GM11168 (cell line): ENCODE results near the gene TMED8.

Experiments
- in situ Hi-C: fragments of 300-500 bp; cut with MboI; formaldehyde crosslinking; loops from one replicate; pipeline ENCODE4 v1.12.0; 2022; ENCODE audit warnings: low sequenced_read_pairs; ENCODE audit not compliant: unreplicated experiment

The TMED8 gene

DNA sequence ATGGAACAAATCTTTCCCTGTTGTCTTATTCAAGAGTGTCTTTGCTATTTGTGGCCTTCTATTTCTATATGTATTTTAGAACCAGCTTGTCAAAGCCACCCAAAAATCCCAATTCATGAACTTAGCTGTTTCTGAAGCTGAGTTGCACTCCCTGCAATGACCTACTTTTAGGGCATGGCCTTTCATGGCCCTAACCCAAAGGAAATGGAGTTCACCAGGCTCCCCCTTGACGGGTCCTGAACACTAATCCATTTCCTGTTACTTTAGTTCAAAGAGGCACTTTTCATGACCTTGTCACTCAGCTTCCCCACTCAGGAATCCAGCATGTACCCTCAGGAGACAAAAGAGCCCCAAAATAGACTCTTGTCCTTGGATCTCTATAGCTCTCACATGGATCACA is 7.6 kb downstream of the TMED8 start:
- in situ Hi-C loops, result no loop called here

DNA sequence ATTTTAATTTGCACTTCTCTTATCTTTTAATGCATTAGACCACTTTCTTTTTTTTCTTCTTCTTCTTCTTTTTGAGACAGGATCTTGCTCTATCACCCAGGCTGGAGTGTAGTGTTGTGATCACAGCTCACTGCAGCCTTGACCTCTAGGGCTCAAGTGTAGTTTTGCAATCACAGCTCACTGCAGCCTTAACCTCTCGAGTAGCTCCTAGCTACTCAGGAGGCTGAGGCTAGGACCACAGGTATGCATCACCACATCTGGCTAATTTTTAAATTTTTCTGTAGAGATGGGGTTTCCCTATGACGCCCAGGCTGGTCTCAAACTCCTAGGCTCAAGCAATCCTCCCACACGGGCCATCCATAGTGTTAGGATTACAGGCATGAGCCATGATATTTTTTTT is 12.7 kb downstream of the TMED8 start:
- in situ Hi-C loops, result no loop called here

DNA sequence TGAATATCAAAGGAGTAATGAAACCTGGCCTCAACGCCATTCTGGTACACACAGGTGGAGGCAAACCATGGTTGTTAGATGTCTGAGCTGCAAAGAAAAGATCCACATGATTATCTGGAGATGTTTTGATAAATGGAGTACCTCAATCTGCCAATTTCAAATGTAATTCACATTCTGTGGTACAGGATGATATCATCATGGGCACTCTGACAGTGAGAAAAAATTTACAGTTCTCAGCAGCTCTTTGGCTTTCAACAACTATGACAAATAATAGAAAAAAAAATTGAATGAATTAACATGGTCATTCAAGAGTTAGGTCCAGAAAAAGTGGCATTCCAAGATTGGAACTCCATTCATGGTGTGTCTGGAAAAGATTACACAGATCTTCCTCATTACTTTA is 17.3 kb downstream of the TMED8 start:
- in situ Hi-C loops, result no loop called here

DNA sequence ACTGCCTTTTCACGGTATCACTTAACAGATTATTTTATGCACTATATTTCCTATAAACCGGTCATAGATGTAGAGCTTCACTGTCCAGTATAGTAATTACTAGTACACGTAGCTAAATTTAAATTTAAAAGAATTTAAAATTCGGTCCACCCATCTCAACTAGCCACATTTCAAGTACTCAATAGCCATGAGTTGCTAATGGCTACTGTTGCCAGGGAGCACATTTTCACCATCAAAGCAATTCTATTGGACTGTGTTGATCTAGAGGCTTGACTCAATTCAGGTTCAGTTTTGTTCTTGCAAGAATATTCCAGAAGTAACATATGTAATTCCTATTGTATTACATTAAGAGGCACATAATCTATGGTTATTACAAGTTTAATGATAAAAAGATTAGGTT is 20.0 kb downstream of the TMED8 start:
- in situ Hi-C loops, result no loop called here

DNA sequence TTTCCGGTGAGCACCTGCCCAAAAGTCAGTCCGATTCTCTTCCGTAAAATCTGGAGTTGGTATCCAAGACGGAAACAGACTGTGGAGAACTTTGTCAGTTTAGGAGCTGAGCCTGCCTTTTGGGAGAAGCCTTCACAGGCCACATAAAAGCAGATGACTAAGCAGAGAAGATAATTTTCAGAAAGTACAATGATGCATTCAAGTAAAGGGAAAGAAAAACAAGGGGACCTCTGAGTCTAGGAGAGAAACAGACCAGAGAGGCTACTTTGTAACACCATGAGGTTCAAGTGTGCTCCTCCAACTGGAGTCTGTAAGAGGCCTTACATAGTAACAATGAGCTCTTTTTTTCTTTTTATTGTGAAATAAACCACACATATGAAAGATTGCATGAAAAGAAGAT is 21.1 kb downstream of the TMED8 start:
- in situ Hi-C loops, result no loop called here

DNA sequence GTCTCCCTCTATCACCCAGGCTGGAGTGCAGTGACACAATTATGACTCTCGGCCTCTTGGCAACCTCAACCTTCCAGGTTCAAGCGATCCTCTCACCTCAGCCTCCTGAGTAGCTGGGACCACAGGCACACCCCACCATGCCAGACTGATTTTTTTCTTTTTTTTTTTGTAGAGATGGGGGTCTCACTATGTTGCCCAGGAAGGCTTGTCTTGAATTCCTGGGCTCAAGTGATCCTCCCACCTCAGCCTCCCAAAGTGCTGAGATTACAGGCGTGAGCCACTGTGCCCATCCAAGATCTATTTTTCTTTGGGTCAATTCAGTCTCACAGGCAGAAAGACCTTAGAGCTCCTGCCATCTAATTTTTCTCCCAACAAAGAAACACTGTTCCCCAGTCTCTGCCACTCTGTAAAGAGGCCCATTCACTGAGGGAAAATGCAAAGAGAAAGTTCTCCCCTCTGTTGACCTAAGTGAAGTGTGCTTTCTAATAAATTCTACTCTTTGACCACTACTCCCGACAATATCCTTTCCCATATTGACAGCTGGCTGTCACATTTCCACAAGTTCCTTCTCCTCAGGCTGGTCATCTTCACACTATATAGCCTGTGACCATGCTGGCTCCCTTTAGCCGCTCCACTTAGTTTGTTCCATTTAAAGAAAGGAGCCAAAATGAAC is 23.3 kb downstream of the TMED8 start:
- in situ Hi-C loops, result no loop called here

DNA sequence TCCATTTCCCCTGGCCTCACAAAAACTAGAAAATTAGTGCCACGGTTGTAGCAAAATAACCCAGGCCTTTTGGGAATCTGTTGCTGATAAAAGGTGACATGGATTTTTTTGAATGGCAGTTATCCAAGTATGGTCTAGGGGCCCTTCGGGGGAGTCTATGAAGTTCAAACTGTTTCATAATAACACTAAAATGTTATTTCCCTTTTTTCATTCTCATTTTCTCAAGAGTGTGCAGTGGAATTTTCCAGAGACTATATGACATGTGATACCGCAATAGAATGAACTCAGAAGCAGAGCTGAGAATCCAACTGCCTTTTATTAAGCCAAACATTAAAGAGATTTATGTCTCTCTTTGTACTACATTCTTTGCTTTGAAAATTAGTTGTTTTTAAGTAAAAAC is 29.1 kb downstream of the TMED8 start:
- in situ Hi-C loops, result no loop called here

DNA sequence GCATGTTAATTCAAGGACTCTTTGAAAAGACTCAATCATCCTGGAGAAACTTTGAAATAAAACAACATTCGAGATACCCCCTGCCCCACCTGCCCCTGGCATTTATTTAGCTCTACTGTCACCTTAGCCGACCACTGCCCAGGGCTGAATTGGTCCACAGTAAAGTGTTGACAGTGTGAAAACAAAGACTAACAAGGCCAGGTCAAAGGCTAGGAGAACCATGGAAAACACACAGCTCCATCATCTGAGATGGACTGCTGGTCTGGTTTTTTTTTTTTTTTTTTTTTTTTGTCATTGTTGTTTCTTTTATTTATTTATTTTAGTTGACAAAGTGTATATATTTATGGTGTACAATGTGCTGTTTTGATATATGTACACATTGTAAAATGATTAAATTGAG is 30.4 kb downstream of the TMED8 start:
- in situ Hi-C loops, result no loop called here

DNA sequence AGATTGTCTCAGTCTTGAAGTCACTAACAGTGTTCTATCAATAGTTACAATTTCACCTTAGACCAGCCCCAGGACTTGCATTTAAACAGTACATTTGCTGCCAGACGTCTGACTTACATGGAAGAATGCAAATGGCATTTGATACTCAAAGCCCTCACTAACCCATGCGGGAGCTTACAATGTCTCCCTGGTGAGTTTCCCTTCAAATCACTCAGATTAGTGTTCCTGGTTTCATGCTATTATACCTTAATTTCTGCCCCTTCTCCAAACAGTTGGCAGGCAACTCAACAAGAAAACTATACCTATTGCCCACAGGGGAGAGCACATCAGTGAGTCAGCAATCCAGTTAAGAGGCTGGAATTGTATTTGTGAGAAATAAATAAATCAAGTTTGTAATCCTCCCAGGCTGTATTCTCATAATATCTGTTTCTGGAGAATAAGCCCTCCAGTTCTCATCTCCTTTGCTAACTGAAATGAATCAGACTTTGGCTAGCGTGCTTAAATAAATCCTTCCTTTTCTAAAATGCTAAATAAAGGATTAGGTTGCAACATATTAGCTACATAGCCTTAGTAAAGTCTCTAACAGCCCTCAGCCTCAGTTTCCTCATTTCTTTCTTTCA is 32.4 kb downstream of the TMED8 start:
- in situ Hi-C loops, result no loop called here

DNA sequence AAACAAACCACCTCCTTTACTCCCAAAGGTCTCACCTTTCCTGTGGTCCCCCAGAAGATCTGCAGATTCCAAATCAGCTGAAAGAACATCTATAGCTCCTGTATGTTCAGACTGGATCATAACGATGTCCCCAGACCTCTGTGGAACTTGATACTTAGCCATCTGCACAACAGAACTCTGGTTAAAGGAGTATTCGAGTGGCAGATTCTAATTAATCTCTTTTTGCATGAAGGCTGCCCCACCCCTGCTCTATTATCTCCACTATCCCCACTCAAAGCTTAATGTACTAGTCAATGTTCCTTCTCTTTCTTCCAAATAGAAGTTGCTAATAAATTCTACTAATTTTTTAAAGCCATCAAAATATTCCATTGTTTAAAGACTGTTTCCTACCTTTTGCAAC is 33.2 kb downstream of the TMED8 start:
- in situ Hi-C loops, result no loop called here

DNA sequence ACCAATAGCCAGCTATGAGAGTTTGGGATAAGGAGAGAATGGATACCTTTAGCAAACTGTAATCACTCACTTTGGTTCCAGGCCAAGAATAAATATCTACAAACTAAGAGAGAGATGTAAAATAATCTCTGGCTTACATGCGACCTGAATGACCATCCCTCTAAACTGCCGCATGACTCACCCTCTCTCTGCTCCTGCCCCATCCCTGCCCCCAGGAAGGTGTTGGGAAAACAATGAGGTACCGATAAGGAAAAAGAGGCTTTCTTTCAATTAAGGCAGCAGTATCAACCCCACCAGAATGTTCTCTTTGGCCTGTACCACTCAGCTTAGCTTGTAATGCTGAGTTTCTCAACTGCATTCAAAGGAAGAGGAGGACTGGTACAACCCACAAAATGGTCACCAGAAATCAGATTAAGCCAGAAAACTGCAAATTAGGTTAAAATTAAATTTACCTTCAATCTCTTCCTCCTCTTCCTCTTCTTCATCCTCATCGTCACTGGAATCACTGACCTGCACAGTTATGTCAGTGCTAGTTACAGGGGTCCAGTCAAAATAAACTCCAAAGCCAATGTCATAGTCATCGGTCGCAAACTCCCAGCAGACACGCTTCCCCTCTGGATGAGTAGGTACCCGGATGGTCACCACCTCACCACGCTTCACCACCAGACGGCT is 34.0 kb downstream of the TMED8 start:
- in situ Hi-C loops, result no loop called here

DNA sequence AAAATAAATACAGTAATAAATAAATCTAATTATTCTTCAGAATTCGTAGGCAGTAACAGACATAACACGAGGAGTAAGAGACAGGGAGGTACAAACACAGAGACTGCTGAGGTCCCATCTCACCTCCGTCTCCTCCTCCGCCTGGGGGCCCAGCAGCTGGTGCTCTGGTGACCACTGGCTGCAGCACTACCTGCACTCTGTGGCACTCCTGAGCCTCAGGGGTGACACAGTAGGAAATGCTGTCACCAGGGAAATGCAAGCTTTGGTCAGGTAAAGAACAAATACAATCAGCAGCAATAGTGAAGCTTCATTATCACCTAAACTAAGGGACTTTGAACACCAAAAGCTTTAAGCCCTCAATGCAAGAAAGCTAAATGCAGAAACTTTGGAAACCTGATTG is 36.5 kb downstream of the TMED8 start:
- in situ Hi-C loops, result no loop called here

DNA sequence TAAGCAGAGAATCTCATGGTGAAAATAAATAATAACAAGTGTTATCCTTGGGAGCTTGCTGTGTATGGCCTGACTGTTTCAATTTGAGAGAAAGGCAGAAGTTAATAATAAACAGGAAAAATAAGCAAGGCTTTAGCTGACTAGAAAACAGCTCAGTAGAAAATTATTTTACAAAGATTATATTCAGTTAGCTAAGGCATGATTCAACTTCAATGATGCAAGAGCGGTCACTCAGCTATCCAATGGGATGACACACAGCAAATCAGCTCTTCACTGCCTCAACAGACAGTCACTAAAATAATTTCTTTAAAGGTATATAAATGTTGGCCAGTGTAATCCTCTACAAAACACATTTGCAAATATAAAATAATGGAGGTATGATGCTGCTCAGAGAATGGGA is 37.5 kb downstream of the TMED8 start:
- in situ Hi-C loops, result loop anchor here (5.0 kb wide), 1 partner anchor 33 kb away; no protein-coding TSS in a partner anchor

DNA sequence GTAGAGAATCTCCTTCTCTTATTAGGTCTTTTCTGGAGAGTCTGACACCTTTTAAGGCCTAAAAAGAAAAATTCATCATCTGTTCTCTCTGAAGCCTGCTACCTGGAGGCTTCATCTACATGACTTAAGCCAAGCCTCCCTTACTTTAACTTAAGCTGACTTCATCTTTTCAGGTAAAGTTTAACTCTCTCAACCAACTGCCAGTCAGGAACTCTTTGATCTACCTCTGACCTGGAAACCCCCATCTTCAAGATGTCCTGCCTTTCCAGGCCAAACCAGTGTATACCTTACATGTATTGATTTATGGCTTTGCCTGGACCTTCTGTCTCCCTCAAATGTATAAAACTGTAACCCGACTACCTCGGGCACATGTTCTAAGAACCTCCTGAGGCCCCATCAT is 38.6 kb downstream of the TMED8 start:
- in situ Hi-C loops, result loop anchor here (5.0 kb wide), 1 partner anchor 34 kb away; no protein-coding TSS in a partner anchor

DNA sequence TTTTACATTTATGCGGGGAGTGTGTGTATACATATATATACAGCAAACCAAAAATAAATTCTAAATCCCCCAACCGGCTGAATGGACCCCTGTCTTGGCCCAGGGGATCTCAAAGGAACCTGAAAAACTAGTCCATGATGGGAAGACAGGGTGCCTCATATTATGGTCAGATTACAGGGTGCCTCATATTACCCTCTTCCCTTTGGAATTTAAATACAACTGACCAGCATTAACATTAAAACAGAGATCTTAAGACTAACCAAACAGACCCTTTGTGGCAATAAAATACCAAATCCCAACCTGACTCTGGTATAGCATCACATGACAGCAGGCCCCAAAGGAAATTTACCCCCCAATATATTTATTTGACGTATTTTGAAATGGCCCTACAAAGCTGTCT is 39.0 kb downstream of the TMED8 start:
- in situ Hi-C loops, result loop anchor here (5.0 kb wide), 1 partner anchor 34 kb away; no protein-coding TSS in a partner anchor

DNA sequence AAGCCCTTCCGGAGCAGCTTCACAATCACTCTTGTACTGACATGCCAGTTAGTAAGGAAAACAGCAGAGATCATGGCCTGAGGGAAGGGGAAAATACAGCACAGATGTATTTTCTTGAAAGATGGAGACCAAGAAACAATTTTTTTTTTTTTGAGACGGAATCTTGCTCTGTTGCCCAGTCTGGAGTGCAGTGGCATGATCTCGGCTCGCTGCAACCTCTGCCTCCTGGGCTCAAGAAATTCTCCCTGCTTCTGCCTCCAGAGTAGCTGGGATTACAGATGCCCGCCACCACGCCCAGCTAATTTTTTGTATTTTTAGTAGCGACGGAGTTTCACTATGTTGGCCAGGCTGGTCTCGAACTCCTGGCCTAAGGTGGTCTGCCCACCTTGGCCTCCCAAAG is 39.6 kb downstream of the TMED8 start:
- in situ Hi-C loops, result loop anchor here (5.0 kb wide), 1 partner anchor 35 kb away; no protein-coding TSS in a partner anchor

DNA sequence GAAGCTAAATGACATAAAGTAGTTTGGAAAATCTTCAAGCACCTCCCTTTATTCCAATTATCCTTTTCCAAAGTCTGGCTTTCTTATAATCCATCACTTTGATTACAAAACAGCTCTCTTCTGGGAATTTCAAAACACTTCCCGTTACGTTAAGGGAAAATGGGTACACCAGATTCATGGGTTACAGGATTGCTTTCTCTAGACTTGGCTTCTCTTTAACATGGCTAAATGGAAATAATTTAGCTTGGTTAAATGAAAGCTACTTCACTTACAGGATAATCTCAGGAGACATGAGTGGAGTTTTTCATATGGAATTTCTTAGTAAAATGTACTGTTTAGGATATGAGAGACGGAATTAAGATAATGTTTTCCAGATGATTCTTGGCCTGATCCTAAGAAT is 41.3 kb downstream of the TMED8 start:
- in situ Hi-C loops, result loop anchor here (5.0 kb wide), 1 partner anchor 37 kb away; no protein-coding TSS in a partner anchor

DNA sequence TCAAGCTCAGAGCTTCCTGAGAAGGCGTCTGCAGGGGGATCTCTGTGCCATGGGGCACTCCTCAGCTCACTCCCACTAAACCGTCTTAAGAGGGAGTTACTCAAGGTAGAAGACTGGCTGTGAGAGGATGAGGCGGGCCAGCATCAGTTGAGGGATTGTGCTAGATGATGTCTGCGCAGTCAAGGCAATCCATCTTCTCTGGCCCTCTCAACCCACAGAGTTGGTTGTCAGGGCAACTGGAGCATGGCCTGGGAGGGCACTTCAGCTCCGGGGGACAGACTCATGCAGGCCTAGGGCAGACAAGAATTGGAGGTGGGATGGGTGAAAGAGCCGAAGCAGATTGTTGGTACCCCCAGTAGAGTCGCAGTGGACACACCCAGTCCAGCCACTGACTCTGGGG is 47.0 kb downstream of the TMED8 start:
- in situ Hi-C loops, result no loop called here

DNA sequence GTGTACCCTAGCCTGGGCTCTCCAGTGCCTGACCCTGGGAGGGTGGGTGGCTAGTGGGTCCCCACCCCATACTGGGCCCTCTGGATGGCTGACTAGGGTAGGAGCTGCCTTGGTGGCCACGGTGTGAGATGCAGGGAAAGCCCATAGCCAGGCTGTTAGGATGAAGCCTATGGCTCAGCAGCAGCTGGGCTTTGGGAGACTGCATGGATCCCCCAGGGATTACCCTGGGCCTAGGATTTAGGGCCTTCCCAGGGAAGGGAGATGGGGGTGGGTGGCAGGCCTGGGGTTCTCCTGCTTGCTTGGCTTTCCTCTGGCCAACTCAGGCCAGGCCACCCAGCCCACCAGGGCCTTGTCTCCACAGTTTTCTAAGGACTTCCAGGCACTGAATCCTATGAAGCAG is 49.8 kb downstream of the TMED8 start:
- in situ Hi-C loops, result no loop called here

DNA sequence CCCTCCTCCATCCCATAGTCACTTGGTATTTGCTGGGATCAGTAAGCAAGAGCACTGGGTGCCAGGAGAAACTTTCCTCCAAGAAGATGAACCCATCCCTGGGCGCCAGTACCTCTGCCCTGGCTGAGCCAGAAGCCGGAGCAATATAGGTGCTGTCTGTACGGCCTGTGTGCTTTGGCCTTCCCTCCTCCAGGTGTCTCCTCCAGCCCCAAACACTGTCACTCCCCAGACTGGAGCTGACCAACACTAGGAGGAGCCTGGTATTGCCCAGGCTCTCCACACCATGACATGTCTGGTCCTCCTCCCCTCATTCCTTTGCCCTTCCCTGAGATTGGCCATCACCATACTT is 51.2 kb downstream of the TMED8 start:
- in situ Hi-C loops, result no loop called here
